SK-N-SH treated with all-trans-retinoic acid at 6 μM for 48 hours (cell line): ENCODE data around the gene PPFIA4.

Experiments used
- GLIS3 ChIP-seq: fragments of 250-450 bp; sonication (Bioruptor Pico); IDR thresholded peaks from 2 replicates; pipeline ENCODE4 v1.5.0; 2020; ENCODE audit warnings: mild to moderate bottlenecking, moderate library complexity
- TOX ChIP-seq: fragments of 250-450 bp; sonication (Bioruptor Pico); IDR thresholded peaks from 2 replicates; pipeline ENCODE4 v1.8.0; 2021; ENCODE audit warnings: mild to moderate bottlenecking, moderate library complexity, borderline replicate concordance
- ZFP30 ChIP-seq: fragments of 450-650 bp; formaldehyde crosslinking; IDR thresholded peaks from 2 replicates; pipeline ENCODE4 v1.5.0; 2022; ENCODE audit warnings: mild to moderate bottlenecking, moderate library complexity
- TF ChIP-seq, protein P1 (sequence below): fragments of 250-450 bp; sonication (Bioruptor Pico); IDR thresholded peaks from 2 replicates; pipeline ENCODE4 v1.8.0; 2021; ENCODE audit warnings: low read depth, mild to moderate bottlenecking, moderate library complexity, borderline replicate concordance

DNA sequence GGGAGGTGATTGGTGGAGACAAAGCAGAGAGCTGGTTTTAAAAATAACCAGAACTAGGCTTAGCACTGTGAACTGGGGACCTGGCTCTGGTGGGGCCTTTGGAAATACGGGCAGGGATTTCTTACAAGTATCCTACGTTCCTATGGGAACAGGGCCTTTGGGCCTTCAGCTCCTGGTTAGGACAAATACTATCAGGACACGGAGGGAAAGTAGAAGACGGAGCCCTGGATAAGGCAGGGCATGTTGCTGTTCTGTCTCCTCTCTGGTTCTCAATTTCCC, 64.8 kb downstream of the PPFIA4 start:
- TF ChIP-seq, protein P1, sequence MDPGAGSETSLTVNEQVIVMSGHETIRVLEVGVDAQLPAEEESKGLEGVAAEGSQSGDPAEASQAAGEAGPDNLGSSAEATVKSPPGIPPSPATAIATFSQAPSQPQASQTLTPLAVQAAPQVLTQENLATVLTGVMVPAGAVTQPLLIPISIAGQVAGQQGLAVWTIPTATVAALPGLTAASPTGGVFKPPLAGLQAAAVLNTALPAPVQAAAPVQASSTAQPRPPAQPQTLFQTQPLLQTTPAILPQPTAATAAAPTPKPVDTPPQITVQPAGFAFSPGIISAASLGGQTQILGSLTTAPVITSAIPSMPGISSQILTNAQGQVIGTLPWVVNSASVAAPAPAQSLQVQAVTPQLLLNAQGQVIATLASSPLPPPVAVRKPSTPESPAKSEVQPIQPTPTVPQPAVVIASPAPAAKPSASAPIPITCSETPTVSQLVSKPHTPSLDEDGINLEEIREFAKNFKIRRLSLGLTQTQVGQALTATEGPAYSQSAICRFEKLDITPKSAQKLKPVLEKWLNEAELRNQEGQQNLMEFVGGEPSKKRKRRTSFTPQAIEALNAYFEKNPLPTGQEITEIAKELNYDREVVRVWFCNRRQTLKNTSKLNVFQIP (CRISPR knock-in tag) = no peak
- TF ChIP-seq TOX (CRISPR knock-in tag) (no peak), GLIS3 (CRISPR knock-in tag) (no peak), ZFP30 (CRISPR knock-in tag) (no peak)
